HG02852 (cell line): ENCODE measurements around the gene CDKN2D.

Experiments
- ATAC-seq: cut with Tn5 transposase; IDR thresholded peaks from one replicate; pipeline ENCODE4 v1.9.1; 2021; ENCODE audit warnings: mild to moderate bottlenecking, moderate library complexity; ENCODE audit not compliant: unreplicated experiment

CDKN2D gene

GRCh38 chr19:10521461-10522171, 47.2 kb downstream of the CDKN2D start:
- no peak for ATAC-seq

- ATAC-seq = no peak
These were observed 48.0 kb downstream of the CDKN2D start for GRCh38 chr19:10520652-10521318.

DNA sequence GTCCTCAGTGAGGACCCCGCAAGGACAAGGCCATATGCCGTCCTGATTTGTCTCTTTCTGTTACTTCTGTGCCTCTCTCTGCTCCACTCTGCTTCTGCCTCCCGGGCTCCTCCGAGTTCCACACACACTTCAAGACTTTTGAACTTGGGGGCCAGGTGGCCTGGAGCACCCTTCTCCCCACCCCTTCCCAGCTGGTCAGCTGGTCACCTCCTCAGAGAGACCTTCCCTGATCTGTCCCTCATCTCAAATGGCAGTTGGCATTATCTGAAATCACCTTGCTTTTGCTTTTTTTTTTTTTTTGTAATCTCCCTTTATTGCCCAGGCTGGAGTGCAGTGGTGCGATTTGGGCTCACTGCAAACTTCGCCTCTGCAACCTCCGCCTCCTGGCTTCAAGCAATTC, 49.4 kb downstream of the CDKN2D start:
- ATAC-seq = no peak

DNA sequence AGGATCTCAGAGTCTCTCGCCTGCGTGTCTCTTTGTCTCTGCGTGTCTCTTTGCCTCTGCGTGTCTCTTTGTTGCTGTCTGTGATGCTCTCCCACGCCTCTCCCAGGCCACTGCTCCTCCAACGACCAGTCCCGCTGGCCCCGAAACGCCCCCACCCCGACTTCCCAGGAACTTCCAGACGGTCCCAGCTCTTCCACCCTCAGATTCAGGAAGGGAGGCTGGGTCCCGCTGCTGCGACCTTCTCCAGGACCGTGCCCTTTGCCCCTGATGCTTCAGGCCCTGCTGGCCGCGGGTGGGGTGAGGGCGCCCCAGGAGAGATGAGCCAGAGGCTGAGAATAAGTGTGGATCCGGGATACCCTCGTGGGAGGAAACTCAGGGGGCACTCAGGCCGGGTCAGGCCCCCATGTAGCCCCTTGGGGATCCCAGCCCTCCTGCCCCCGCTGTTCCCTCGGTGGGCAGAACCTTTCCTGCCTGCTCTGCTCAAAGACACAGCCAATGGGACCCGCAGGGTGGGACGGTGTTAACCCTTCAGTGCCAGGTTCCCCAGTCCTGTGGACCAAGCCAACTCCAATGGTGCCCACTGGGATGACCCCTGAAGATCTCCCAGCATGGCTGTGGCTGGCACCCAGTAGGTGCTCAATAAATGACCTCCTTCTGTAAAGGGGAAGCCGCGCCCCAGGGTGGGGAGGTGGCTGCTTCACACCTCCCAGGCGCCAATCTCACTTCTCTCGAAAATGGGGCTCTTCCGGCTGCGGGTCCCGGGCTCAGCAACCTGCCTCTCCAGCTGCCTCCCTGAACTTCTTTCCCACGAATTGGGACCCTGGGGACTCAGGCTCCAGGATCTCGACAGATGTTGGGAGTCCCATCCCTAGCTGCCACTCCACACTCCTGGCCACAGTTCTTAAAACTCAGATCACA, 50.1 kb downstream of the CDKN2D start:
- ATAC-seq = no peak

DNA sequence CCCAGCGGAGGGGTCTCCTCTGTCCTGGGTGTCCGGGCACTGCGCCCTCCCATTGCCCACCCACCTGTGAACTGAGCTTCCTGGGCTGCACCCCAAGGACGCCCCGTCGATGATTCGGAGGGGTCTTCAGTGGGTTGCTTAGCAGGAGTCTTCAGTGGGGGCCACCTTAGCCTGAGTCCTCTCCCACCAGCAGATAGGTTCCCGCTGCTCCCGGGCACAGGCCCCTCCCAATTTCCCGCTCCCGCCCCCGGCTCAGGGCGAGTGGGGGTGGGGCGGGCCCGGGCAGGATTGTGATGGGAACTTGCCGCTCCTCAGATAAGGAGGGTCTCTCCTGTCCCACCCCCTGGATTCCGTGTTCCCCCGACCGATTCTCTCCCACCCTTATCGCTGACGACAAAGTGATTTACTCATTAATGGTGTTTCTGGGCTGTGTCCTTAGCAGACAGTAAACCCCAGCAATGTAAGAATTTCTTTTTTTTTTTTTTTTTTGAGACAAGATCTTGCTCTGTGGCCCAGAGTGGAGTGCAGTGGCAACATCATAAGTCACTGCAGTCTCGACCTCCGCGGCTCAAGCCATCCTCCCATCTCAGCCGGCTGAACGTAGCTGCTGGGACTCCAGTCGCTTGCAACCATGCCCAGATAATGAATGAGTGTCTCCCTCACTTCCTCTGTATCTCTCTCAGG, 50.9 kb downstream of the CDKN2D start:
- no peak for ATAC-seq

DNA sequence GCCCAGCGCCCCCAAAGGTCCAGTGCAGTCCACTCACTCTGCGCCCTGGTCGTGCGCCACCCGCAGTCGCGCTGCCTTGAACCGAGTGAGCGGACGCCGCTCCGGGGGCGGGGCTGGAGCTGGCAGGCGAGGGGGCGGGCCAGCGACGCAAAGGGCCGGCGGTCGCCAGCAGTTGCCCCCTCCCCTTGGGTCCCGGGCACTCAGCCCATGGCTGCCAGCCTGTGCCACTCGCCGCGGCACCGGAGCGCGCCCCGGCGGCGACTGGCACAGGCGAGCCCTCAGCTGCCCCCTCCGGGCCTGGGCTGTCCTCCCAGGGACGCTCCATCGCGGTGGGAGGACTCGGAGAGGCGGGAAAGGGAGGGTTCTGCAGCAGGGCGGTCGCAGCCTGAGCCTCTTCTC, 51.4 kb downstream of the CDKN2D start, which contains the start of gene S1PR5:
S1PR5 (minus strand) TSS at position 87 of the 399 bp plus-strand sequence. CDS start 2,436 bp downstream, outside the sequence.
- ATAC-seq = no peak

DNA sequence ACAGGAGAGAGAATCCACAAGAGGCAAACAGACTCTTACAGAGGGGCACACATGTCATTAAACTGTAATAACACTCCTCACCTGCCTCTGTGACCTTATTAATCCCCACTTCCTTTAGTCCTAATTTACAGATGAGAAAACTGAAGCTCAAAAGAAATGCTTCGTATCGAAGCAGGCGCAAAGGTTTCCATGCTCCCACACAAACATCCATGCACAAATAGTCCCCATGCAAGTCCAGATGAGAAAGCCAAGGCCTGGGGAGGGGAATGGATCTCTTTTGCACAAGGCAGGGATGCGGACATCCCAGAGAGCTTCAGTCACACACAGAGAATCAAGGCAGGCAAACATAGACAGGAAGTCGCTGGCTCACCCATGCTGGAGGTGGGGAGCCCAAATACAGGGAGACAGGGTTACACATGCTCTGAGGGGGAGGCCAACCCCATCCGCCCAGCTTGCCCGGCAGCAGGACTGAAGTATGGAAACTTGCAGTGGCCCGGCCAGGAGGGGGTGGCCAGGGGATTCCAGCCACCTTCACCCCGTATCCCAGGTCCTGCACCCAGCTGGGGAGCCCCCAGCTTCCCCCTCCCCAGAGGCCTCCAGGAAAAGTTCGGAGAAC, 52.0 kb downstream of the CDKN2D start:
- ATAC-seq = no peak
